H1 (cell line): ENCODE results near the gene TMEM150A. TPM values are rescaled to one million over a fixed set of nuclear protein-coding genes. Genes with fewer than 3 reads are reported as not detected.

Source experiments
- CTCF ChIA-PET: fragments of 300-600 bp; sonication (Branson Sonifier 250); formaldehyde crosslinking; loops from one replicate; lab custom pipeline; 2021; ENCODE audit not compliant: partially characterized antibody; lab: Charles Lee
- POLR2A ChIA-PET: fragments of 300-600 bp; sonication (Branson Sonifier 250); formaldehyde crosslinking; loops from one replicate; lab custom pipeline; 2021; ENCODE audit warnings: inconsistent platforms; ENCODE audit not compliant: partially characterized antibody; lab: Charles Lee
- DNase-seq, 2 experiments: peaks; one replicate each; pipeline versions ENCODE4 v3.0.0 to v3.0.0-alpha.2; 2010 to 2022; ENCODE audit warnings: low spot score in 2 of 2, low read depth in 1 of 2, mixed read lengths in 1 of 2
- FAIRE-seq: peaks from 2 replicates; lab custom pipeline; 2011; peaks lifted over from hg19 to GRCh38; lab: Jason Lieb, UNC
- H2AFZ ChIP-seq: 2 replicates; pipeline ENCODE4 v1.8.1; 2012; ENCODE audit warnings: low read length, inconsistent platforms
- H2AK5ac ChIP-seq: 2 replicates; pipeline ENCODE4 v1.6.1; 2013; ENCODE audit warnings: low read depth, low read length
- H2BK120ac ChIP-seq: replicated peaks from 2 replicates; pipeline ENCODE3; 2013; ENCODE audit warnings: low read depth, low read length, inconsistent platforms
- H2BK12ac ChIP-seq: 2 replicates; pipeline ENCODE4 v1.6.1; 2013; ENCODE audit warnings: low read depth, low read length
- H2BK15ac ChIP-seq: 2 replicates; pipeline ENCODE4 v1.6.1; 2013; ENCODE audit warnings: low read length
- H2BK20ac ChIP-seq: 2 replicates; pipeline ENCODE4 v1.6.1; 2013; ENCODE audit warnings: low read length
- H2BK5ac ChIP-seq: 2 replicates; pipeline ENCODE4 v1.6.1; 2013; ENCODE audit warnings: low read depth, low read length
- H3K14ac ChIP-seq: 2 replicates; pipeline ENCODE4 v1.6.1; 2013; ENCODE audit warnings: inconsistent platforms; ENCODE audit not compliant: insufficient read length
- H3K18ac ChIP-seq: 2 replicates; pipeline ENCODE4 v1.6.1; 2013; ENCODE audit warnings: low read length; ENCODE audit errors: extremely low read depth
- H3K23ac ChIP-seq: 2 replicates; pipeline ENCODE4 v1.6.1; 2013; ENCODE audit warnings: inconsistent platforms; ENCODE audit not compliant: insufficient read length
- H3K23me2 ChIP-seq: 2 replicates; pipeline ENCODE4 v1.6.1; 2013; ENCODE audit warnings: low read depth, low read length
- H3K27ac ChIP-seq: 2 replicates; pipeline ENCODE4 v1.6.1; 2011; ENCODE audit warnings: low read depth, low read length, inconsistent platforms
- H3K27me3 ChIP-seq, 4 experiments: replicated peaks in 1 of 4; 1 replicate in 1 of 4; 2 replicates in 3 of 4; pipeline versions ENCODE4 v1.6.1 to v1.8.1; 2011 to 2013; ENCODE audit warnings: low read length in 3 of 4, mild to moderate bottlenecking in 3 of 4, inconsistent platforms in 2 of 4, mixed read lengths in 2 of 4, moderate library complexity in 1 of 4; ENCODE audit not compliant: control insufficient read depth in 3 of 4, insufficient read depth in 3 of 4; ENCODE audit errors: extremely low read depth in 1 of 4
- H3K36me3 ChIP-seq, 4 experiments: 2 replicates each; pipeline versions ENCODE4 v1.6.1 to v1.8.1; 2011 to 2013; ENCODE audit warnings: mild to moderate bottlenecking in 4 of 4, low read length in 3 of 4, moderate library complexity in 2 of 4, control low read depth in 1 of 4, inconsistent platforms in 1 of 4; ENCODE audit not compliant: insufficient read depth in 4 of 4, control insufficient read depth in 2 of 4
- H3K4ac ChIP-seq: replicated peaks from 2 replicates; pipeline ENCODE3; 2013; ENCODE audit warnings: low read length, low read depth, mixed read lengths, inconsistent platforms; ENCODE audit not compliant: insufficient read length
- H3K4me1 ChIP-seq, 4 experiments: replicated peaks in 1 of 4; 1 replicate in 1 of 4; 2 replicates in 3 of 4; pipeline versions ENCODE4 v1.6.1 to v1.8.1; 2011 to 2013; ENCODE audit warnings: low read length in 3 of 4, inconsistent platforms in 2 of 4, mixed read lengths in 1 of 4; ENCODE audit not compliant: insufficient read depth in 4 of 4, control insufficient read depth in 3 of 4
- H3K4me2 ChIP-seq, 2 experiments: 2 replicates each; pipeline versions ENCODE4 v1.6.1 to v1.8.1; 2011 to 2013; ENCODE audit warnings: low read depth in 2 of 2, low read length in 2 of 2, control low read depth in 1 of 2, inconsistent platforms in 1 of 2, mild to moderate bottlenecking in 1 of 2; ENCODE audit not compliant: insufficient read depth in 1 of 2
- H3K4me3 ChIP-seq, 4 experiments: fragments of 200-600, 300-600 bp in 1 of 4; sonication (generic), shearing (Covaris generic), sonication (Bioruptor Twin) in 1 of 4; 2 replicates each; pipeline versions ENCODE4 v1.5.1 to v1.8.1; 2011 to 2016; ENCODE audit warnings: low read length in 4 of 4, low read depth in 3 of 4, control low read depth in 2 of 4, inconsistent platforms in 2 of 4, mild to moderate bottlenecking in 2 of 4, mixed read lengths in 1 of 4, moderate library complexity in 1 of 4; ENCODE audit not compliant: insufficient read depth in 2 of 4; ENCODE audit errors: extremely low read depth in 1 of 4
- H3K56ac ChIP-seq: replicated peaks from 2 replicates; pipeline ENCODE3; 2013; ENCODE audit warnings: low read depth, mild to moderate bottlenecking, mixed read lengths, low read length, inconsistent platforms; ENCODE audit not compliant: insufficient read length
- H3K79me1 ChIP-seq: 2 replicates; pipeline ENCODE4 v1.6.1; 2013; ENCODE audit warnings: low read depth, low read length, control low read depth
- H3K79me2 ChIP-seq, 2 experiments: 2 replicates each; pipeline versions ENCODE4 v1.6.1 to v1.8.1; 2012 to 2013; ENCODE audit warnings: low read length in 2 of 2, mild to moderate bottlenecking in 2 of 2, inconsistent platforms in 1 of 2; ENCODE audit not compliant: insufficient read depth in 2 of 2, control insufficient read depth in 1 of 2
- H3K9ac ChIP-seq, 4 experiments: replicated peaks in 1 of 4; 1 replicate in 1 of 4; 2 replicates in 3 of 4; pipeline versions ENCODE4 v1.6.1 to v1.8.1; 2011 to 2013; ENCODE audit warnings: low read depth in 3 of 4, low read length in 3 of 4, control low read depth in 2 of 4, mild to moderate bottlenecking in 2 of 4, moderate library complexity in 2 of 4, inconsistent platforms in 1 of 4; ENCODE audit errors: extremely low read depth in 1 of 4
- H3K9me3 ChIP-seq, 2 experiments: 2 replicates each; pipeline versions ENCODE4 v1.6.1 to v1.8.1; 2012 to 2013; ENCODE audit warnings: mild to moderate bottlenecking in 2 of 2, moderate library complexity in 2 of 2, control low read depth in 1 of 2, inconsistent platforms in 1 of 2, low read depth in 1 of 2, low read length in 1 of 2, mixed read lengths in 1 of 2; ENCODE audit not compliant: insufficient read depth in 2 of 2
- H4K20me1 ChIP-seq, 2 experiments: replicated peaks in 1 of 2; 2 replicates each; pipeline versions ENCODE3 to v1.8.1; 2011 to 2013; ENCODE audit warnings: inconsistent platforms in 2 of 2, low read length in 2 of 2, mild to moderate bottlenecking in 1 of 2; ENCODE audit not compliant: insufficient read depth in 2 of 2, control insufficient read depth in 1 of 2
- H4K5ac ChIP-seq: 2 replicates; pipeline ENCODE4 v1.6.1; 2013; ENCODE audit warnings: low read length, low read depth, mixed read lengths, inconsistent platforms; ENCODE audit not compliant: insufficient read length
- H4K8ac ChIP-seq: 2 replicates; pipeline ENCODE4 v1.8.0; 2013; ENCODE audit warnings: mild to moderate bottlenecking, moderate library complexity, low read length, inconsistent platforms; ENCODE audit not compliant: insufficient read depth; ENCODE audit errors: extremely low read depth
- H4K91ac ChIP-seq: replicated peaks from 2 replicates; pipeline ENCODE3; 2013; ENCODE audit warnings: low read length, mixed read lengths, inconsistent platforms; ENCODE audit not compliant: insufficient read length
- BRCA1 ChIP-seq: IDR thresholded peaks from 2 replicates; pipeline ENCODE4 v1.6.1; 2012; ENCODE audit warnings: low read depth, low read length, improper control_type of control experiment
- CEBPB ChIP-seq: IDR thresholded peaks from 2 replicates; pipeline ENCODE4 v1.6.1; 2012; ENCODE audit warnings: low read depth, low read length
- CREB1 ChIP-seq: IDR thresholded peaks from 2 replicates; pipeline ENCODE4 v1.6.1; 2012; ENCODE audit warnings: inconsistent platforms
- E2F6 ChIP-seq: IDR thresholded peaks from 2 replicates; pipeline ENCODE4 v1.6.1; 2012; ENCODE audit warnings: inconsistent platforms
- NRF1 ChIP-seq: IDR thresholded peaks from 2 replicates; pipeline ENCODE4 v1.6.1; 2011; ENCODE audit warnings: mild to moderate bottlenecking, low read depth, low read length, improper control_type of control experiment
- POU5F1 ChIP-seq: IDR thresholded peaks from 2 replicates; pipeline ENCODE4 v1.6.1; 2011; ENCODE audit warnings: low read depth, mild to moderate bottlenecking, low read length, moderate library complexity
- RAD21 ChIP-seq, 2 experiments: IDR thresholded peaks in 1 of 2; conservative IDR thresholded peaks in 1 of 2; 2 replicates each; pipeline ENCODE4 v1.6.1; 2011; ENCODE audit warnings: low read depth in 2 of 2, low read length in 2 of 2, improper control_type of control experiment in 1 of 2, inconsistent platforms in 1 of 2, mild to moderate bottlenecking in 1 of 2, moderate library complexity in 1 of 2
- SIX5 ChIP-seq: IDR thresholded peaks from 2 replicates; pipeline ENCODE4 v1.6.1; 2011; ENCODE audit warnings: mild to moderate bottlenecking, low read depth, low read length
- YY1 ChIP-seq: IDR thresholded peaks from 2 replicates; pipeline ENCODE4 v1.6.1; 2011; ENCODE audit warnings: low read depth, mild to moderate bottlenecking, low read length
- WGBS, 2 experiments: shearing (Covaris generic) in 1 of 2; methylation state at CpG; one replicate each; pipeline versions ENCODE4 v1.1.6 to v1.1.7; 2013 to 2015; ENCODE audit warnings: low lambda C conversion rate in 2 of 2, mixed read lengths in 2 of 2, inconsistent platforms in 1 of 2, low coverage in 1 of 2, missing lambda C conversion rate in 1 of 2; ENCODE audit not compliant: insufficient replicate concordance in 2 of 2, insufficient coverage in 1 of 2, insufficient read length in 1 of 2; ENCODE audit errors: extremely low coverage in 1 of 2, missing lambda C conversion rate in 1 of 2; 5-methylcytosine and 5-hydroxymethylcytosine counted together
- polyA plus RNA-seq, 7 experiments: library from polyadenylated mRNA; depleted of rRNA in 3 of 7; stranded (reverse) in 5 of 7; unstranded in 2 of 7; fragments of >200 nt in 5 of 7; fragments of 200-250 nt in 2 of 7; gene quantifications; 1 replicate in 5 of 7; 2 replicates in 1 of 7; 4 replicates in 1 of 7; pipeline versions ENCODE4 v1.2.1 to v1.2.3, GENCODE V29; 2011 to 2013; ENCODE audit warnings: missing spikeins in 2 of 7, mixed read lengths in 2 of 7
- total RNA-seq: library from RNA; stranded (reverse); fragmentation: NEBNext Ultra II Directional; extraction: Animal tissue kit (Norgen Biotek cat#: 25700); gene quantifications from 2 replicates; pipeline ENCODE4 v1.2.1, GENCODE V29; 2021
- TF ChIP-seq, protein P1 (sequence below): IDR thresholded peaks from 2 replicates; pipeline ENCODE4 v1.6.1; 2012; ENCODE audit warnings: low read length, inconsistent platforms

TMEM150A gene
- total and polyA plus RNA-seq, 2 of the 8 experiments (the other 6 are each of a cell fraction or from before 2014, with no cell fraction given), result 19.8 to 29.9 TPM

DNA sequence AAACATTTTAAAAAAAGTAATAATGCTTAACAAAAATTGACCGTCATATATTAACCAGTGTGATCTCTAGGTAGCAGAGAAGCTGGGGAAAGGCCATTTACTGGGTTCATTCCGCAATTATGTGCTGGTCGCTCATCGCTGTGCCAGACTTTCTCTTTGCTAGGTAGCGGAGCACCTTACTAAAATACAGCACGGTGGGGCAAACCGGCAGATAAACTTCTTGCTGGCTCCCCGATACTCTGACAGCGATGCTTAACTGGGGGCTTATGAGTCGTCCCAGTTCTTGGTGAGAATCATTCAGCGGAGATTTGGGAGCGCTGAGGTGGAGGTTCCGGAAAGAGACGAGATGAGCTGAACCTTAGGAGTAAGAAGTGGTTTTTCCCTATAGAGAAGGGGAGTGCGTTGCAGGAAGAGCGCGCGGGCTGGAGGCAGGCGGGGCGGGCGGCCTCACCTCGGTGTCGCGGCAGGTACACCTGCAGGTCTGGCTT is 8.8 kb upstream of the TMEM150A start:
- Histone ChIP-seq H3K9ac (peak overlapping the region in 3 of 4 experiments; percentile 30 to 83 (median 65); a peak in 6 of 7 replicates), H3K36me3 (peaks cover 6 to 17% (median 14%) of the 10 kb centered on the region in 4 experiments; a peak in 6 of 8 replicates), H2BK12ac (no peak overlapping the region), H3K4me3 (peak overlapping the region; percentile 78 to 87 (median 84)), H3K56ac (no peak overlapping the region), H2BK20ac (no peak overlapping the region), H4K91ac (peak overlapping the region; percentile 56), H3K79me1 (no peaks in the 10 kb centered on the region; the same call in 1 of the 2 replicates), H4K20me1 (peaks cover 0 to 11% of the 10 kb centered on the region in 2 experiments), H3K9me3 (no peaks in the 10 kb centered on the region), H2AK5ac (no peak overlapping the region), H2BK15ac (no peak overlapping the region), H3K27ac (peak overlapping the region; percentile 31; the same call in 1 of the 2 replicates), H3K18ac (no peak overlapping the region), H3K23ac (no peak overlapping the region), H3K4me2 (peak overlapping the region; percentile 68 to 82), H4K8ac (peak overlapping the region; percentile 20; the same call in 1 of the 2 replicates), H3K23me2 (peaks cover 4% of the 10 kb centered on the region; the same call in 1 of the 2 replicates), H3K79me2 (peaks cover 0 to 13% of the 10 kb centered on the region in 2 experiments; a peak in 2 of 4 replicates), H2BK5ac (0 out of 2 replicates have a peak overlapping the region, but pooled peaks have one; percentile 35), H2AFZ (no peak overlapping the region), H4K5ac (peak overlapping the region; percentile 9), H2BK120ac (no peak overlapping the region), H3K27me3 (no peaks in the 10 kb centered on the region), H3K4ac (no peak overlapping the region), H3K4me1 (no peaks in the 10 kb centered on the region; a peak in 3 of 7 replicates), H3K14ac (no peak overlapping the region)
- ChIA-PET POLR2A (interaction anchor here (0.7 to 7.9 kb wide), 24 partner anchors 8 to 495 kb away, joined by 3 to 95 read pairs (median 5); partner anchors contain the start of genes GGCX, MAT2A, POLR1A and PTCD3), CTCF (interaction anchor here (0.7 to 0.8 kb wide), 3 partner anchors 9 to 190 kb away, joined by 3 to 5 read pairs (median 3); no protein-coding TSS in a partner anchor)
- no peak for DNase-seq
- no peak for FAIRE-seq
- 11% methylated on average over 16 of the region's 24 CpGs; no CpG with 5 or more reads in 1 of the 2 experiments for whole genome bisulfite sequencing, 2 experiments
- TF ChIP-seq CEBPB, result no peak
- TF ChIP-seq YY1, result no peak
- TF ChIP-seq RAD21 (IDR thresholded peaks at IDR 0.05 in 1 of 2, conservative IDR thresholded peaks at IDR 0.05 in 1 of 2; ENCODE audit: low read depth in 2 of 2, low read length in 2 of 2), result no peak
- no peak for TF ChIP-seq E2F6
- TF ChIP-seq BRCA1, result no peak
- no peak for TF ChIP-seq CREB1
- TF ChIP-seq, protein P1, sequence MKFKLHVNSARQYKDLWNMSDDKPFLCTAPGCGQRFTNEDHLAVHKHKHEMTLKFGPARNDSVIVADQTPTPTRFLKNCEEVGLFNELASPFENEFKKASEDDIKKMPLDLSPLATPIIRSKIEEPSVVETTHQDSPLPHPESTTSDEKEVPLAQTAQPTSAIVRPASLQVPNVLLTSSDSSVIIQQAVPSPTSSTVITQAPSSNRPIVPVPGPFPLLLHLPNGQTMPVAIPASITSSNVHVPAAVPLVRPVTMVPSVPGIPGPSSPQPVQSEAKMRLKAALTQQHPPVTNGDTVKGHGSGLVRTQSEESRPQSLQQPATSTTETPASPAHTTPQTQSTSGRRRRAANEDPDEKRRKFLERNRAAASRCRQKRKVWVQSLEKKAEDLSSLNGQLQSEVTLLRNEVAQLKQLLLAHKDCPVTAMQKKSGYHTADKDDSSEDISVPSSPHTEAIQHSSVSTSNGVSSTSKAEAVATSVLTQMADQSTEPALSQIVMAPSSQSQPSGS, result no peak
- no peak for TF ChIP-seq SIX5
- no peak for TF ChIP-seq POU5F1
- no peak for TF ChIP-seq NRF1
